A673 (cell line): ENCODE measurements around the gene HABP2.

ENCODE experiments used
- CTCF ChIP-seq: fragments of 300-800, 200-600 bp; sonication (generic); conservative IDR thresholded peaks from 2 replicates; pipeline ENCODE4 v1.5.1; 2017; ENCODE audit warnings: low read depth, mild to moderate bottlenecking, antibody characterized with exemption, low read length, moderate library complexity, mixed read lengths
- EZH2 ChIP-seq: fragments of 200-600 bp; sonication (generic); IDR thresholded peaks from 2 replicates; pipeline ENCODE4 v1.6.1; 2017; ENCODE audit warnings: borderline replicate concordance, low read depth, mild to moderate bottlenecking, mixed read lengths, antibody characterized with exemption, low read length; ENCODE audit not compliant: poor library complexity, severe bottlenecking

- TF ChIP-seq CTCF (no peak), EZH2 (no peak)
Measured at GRCh38 chr10:113554214-113554613, 1.4 kb downstream of the HABP2 start.
